ENCODE results near the gene ANKRD55.
"Not testable (repeated sequence)": the region's sequence is repeated elsewhere in the genome, so short reads cannot be mapped to it uniquely, and the experiment has no call there.

ANKRD55 gene

GRCh38 chr5:56142614-56143372 is 90.3 kb downstream of the ANKRD55 start:
- no peak for DNase-seq

- no peak for DNase-seq
Measured at GRCh38 chr5:56142233-56142613, 90.9 kb downstream of the ANKRD55 start.

DNA sequence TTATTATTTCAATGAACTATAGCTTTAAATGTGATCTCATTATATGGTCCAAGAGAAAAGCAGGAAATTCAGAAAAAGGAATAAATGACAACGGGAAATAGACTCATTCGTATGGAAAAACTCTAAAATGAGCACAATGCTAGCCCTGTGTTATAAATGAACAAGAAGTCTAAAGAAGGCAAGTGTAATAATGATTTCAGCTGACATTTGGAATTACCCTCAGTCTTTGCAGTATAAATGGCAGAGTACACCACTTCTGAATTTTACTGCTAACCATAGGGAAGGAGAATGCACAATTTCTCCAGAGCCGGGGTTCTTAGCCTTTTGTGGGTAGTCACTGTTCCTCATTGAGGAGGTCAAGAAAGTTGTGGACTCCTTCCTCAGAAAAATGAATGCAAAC is 93.1 kb downstream of the ANKRD55 start:
- DNase-seq: no peak

GRCh38 chr5:56130664-56131063 is 102.5 kb downstream of the ANKRD55 start:
- no peak for DNase-seq

DNA sequence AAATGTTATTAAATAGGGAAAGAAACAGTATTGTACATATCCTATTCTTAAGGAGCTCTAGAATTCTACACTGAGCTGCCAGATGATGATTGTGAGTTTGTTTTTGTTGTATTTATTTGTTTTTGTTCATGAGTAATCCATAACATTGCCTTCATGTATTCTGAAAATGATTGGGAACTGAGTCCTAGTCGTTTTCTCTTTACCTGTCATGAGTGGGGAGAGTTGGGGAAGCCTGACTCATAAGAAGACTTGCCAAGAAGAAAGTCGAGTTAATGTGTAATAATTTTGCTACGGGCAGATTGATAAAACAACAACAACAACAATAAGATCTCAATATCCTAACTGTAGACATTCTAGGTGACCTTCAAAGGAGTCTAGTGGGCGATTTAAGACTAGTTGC is 103.8 kb downstream of the ANKRD55 start:
- no peak for DNase-seq

DNA sequence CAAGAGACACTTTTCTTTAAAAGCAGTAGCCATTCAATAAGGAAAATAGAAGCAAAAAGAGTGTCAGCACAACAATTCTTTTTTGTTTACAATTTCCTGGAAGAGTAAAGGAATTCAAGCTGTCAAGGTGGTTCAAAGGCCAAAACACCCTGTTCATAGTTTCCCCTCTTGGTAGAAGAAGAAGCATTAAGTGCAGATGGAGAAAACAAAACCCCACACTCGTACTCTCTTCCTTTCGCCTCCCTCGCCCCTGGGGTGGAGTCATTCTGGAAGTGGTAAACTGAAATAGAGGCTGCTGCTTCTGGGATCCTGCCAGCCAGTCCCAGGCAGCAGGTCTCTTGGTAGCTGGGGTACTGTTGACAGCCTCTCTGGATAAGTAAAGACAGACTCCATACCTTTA is 105.0 kb downstream of the ANKRD55 start:
- DNase-seq: no peak

DNA sequence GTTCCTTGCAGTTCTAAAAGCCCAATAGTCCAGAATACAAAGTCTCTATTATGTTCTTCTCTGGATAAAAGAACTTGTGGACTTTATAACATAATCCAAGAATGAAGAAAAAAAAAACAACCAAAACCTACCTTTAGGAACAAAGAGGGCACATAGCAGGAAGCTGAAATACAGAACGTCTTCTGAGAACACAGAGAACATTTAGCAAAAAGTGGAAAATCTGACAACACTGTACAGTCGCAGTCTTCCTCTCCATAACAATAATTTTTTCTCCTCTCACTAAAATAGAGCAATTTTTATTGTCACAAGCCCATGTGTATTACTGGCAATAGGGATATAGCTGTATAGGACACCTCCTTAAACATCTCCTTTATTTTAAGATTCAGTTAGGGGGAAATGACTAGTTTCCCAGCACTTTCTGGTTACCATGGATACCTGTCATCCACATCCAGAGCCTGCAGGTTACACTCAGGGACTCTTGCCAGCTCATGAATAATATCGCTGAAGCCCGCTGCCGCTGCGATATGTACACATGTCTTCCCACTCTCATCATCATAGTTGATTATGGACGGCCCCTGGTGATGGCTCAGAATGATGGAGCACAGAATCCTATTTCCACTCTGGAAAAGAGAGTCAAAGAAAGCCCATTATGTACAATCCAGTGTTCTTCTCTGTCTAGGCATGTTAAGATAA is 106.5 kb downstream of the ANKRD55 start:
- peak; percentile 54 for DNase-seq

- DNase-seq: peak; percentile 100
Measured at GRCh38 chr5:56123531-56124243, 109.4 kb downstream of the ANKRD55 start.

DNA sequence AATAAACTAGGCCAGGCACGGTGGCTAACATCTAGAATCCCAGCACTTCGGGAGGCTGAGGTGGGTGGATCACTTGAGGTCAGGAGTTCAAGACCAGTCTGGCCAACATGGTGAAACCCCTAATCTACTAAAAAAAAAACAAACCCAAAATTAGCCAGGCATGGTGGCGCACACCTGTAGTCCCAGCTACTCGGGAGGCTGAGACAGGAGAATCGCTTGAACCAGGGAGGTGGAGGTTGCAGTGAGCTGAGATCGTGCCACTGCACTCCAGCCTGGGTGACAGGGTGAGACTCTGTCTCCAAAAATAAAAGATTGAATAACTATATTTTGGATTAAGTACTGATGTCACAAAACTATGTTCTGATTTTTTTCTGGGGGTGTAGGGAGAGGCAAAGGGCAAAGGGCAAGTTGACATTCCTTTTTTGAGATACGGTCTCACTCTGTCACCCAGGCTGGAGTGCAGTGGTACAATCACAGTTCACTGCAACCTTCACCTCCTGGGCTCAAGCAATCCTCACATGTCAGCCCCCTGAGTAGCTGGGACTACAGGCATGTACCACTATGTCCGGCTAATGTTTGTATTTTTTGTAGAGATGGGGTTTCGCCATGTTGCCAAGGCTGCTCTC is 110.7 kb downstream of the ANKRD55 start:
- not testable (repeated sequence) for DNase-seq

DNA sequence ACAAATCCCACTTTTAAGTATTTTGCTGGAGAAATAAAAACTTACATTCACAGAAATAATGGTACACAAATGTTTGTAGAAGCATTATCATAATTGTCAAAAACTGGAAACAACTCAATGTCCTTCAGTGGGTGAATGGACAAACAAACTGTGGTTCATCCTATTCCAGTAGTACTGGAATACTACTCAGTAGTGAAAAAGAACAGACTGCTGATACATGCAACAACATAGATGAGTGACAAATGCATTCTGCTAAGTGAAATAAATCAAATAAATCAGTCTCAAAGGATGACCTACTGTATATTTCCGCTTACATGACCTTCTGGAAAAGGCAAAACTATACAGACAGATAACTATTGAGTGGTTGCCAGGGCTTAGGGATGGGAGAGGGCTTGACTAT is 114.1 kb downstream of the ANKRD55 start:
- no peak for DNase-seq

DNA sequence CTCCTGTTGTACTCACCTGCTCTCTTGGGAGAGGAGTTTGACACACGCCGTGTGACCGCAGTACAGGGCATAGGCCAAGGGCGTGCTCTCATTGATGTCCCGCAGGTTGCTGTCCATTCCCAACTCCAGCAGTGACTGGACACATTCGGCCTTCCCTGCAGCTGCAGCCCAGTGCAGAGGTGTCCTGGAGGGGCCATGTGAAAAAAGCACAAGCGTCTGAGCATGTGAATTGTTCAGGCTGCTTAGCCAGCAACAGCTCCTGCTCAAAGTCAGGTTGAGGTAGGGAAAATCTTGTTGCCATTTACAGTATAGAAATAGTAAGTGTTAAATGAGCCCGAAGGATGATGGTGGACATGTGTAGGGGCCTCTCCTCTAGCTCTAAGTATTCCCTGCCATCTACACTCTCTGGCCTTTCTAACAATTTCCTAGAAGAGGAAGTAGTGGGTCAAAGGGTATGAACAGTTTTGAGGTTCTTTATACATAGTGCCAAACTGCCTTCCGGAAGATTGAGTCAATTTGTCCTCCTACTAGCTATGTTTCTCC is 116.5 kb downstream of the ANKRD55 start:
- DNase-seq: no peak

DNA sequence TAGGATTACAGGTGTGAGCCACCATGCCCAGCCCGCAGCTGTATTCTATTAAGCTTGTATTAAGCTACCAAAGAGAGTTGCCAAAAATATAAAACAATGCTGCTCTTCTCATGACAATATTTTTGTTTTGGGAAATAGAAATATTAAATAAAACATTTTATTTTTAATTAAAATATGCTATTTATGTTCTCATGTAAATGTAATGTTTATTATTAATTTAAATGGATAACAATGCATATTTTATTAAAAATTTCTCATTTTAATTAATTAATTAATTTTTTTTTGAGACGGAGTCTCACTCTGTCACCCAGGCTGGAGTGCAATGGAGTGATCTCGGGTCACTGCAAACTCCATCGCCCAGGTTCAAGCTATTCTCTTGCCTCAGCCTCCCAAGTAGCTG is 117.5 kb downstream of the ANKRD55 start:
- no peak for DNase-seq

- DNase-seq: peak; percentile 54
Measured at GRCh38 chr5:56112526-56113121, 120.5 kb downstream of the ANKRD55 start.

- no peak for DNase-seq
Measured at GRCh38 chr5:56111404-56111781, 121.7 kb downstream of the ANKRD55 start.

DNA sequence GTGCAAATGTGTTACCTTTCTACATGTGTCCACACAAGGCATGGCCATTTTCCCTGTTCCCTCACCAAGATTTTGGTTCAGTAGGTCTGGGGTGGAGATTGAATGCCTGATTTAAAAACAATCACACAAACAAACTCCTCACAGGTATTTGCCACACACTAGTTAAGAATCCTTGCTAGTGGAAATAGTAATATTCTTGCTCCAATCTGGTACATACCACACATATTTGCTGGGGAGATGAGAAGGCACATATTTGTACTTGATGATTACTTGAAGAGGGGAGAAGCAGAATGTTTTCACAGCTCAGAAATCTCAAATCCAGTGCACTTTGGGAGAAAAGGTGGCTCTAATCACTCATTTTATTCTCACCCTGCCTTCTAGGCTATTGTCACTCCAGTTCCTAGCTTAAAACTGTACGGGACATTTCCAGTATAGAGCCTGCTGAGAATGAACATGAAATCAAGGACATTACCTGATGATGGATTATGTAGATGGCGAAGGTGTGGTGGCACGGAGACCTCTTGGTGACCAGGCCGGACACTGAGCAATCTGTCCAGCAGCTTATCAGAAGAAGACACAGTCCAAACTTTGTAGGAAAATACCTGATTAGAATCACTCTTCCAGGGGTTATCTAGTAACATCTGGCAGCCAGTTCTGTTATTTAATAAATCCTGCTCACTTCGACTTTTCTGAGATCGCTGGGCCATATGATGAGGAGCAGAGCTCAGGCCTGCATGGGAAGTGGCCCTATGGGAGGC is 122.3 kb downstream of the ANKRD55 start:
- peak; percentile 70 for DNase-seq

DNA sequence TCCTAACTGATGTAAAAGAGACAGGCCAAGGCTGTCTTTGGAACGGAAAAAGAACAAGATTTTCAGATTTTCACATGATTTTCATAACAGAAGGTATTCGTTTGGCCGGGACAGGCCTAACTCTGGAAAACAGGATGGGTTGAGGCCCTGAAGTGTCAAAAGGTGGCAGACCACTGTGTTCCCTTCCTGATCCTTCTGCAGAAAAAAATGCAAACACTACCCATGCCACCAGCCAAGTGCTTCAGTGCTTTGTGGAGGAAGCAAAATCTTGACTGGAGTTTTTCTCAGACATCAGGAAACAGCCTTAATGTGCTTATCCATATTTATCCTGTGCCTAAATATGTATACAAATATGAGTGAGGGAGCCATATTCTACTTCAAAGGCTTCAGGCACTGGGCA is 124.9 kb downstream of the ANKRD55 start:
- DNase-seq: no peak

- DNase-seq: no peak
Measured at GRCh38 chr5:56106837-56107236, 126.3 kb downstream of the ANKRD55 start.

- DNase-seq: peak; percentile 88
Measured at GRCh38 chr5:56105511-56106291, 127.4 kb downstream of the ANKRD55 start.

DNA sequence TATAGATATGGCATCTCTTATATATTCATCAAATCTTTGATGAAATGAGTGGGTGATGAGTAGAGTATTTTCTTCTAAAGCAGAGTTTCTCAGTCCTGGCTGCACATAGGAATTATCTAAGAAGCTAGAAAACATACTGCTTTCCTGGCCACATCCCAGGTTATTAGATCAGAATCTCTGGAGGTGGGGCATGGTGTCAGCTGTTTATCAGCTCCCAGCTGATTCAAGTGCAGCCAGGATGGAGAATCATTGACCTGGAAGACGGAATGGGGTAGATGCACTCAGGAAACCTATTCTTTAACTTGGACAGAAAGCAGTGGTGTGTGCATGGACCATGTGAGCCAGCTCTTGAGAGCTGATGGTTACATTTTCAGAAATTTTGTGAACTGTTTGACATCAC is 130.2 kb downstream of the ANKRD55 start:
- DNase-seq: no peak

DNA sequence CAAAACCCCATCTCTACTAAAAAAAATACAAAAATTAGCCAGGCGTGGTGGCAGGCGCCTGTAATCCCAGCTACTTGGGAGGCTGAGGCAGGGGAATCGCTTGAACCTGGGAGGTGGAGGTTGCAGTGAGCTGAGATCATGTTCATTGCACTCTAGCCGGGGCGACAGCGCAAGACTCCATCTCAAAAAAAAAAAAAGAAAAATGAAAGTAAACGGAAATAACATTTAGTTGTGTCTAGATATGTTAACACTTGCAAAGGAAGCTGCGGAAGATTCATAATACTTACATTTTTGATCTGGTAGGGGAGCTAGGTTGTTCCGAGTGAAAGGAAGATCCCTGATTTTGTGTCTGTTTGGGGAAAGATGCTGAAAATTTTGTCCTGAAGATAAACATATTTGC is 130.9 kb downstream of the ANKRD55 start:
- not testable (repeated sequence) for DNase-seq

- no peak for DNase-seq
Measured at GRCh38 chr5:56101180-56101579, 131.9 kb downstream of the ANKRD55 start.

Data from fibroblast of skin of right quadriceps (primary cell).